HEK293 (cell line): ENCODE results near the gene PTH2R.

ENCODE experiments used
- CTCF ChIA-PET: fragments of 350-600 bp; formaldehyde crosslinking; extraction: SDS; loops from one replicate; lab custom pipeline; 2021; ENCODE audit warnings: antibody characterized with exemption; lab: Yijun Ruan, JAX
- POLR2A ChIA-PET: fragments of 300-600 bp; formaldehyde crosslinking; extraction: SDS; loops from one replicate; lab custom pipeline; 2020; ENCODE audit warnings: antibody characterized with exemption, inconsistent platforms; lab: Yijun Ruan, JAX
- H3K27ac ChIP-seq: fragments of 200-500 bp; sonication (Bioruptor generic); 2 replicates; pipeline ENCODE4 v1.5.1; 2014; ENCODE audit warnings: low read depth, low read length, control low read depth, inconsistent platforms; ENCODE audit errors: extremely low read depth
- H3K36me3 ChIP-seq, 2 experiments: fragments of 200-500 bp in 1 of 2; sonication (Bioruptor generic) in 1 of 2; 1 replicate in 1 of 2; 2 replicates in 1 of 2; pipeline ENCODE4 v1.5.1; 2014 to 2017; ENCODE audit warnings: inconsistent platforms in 2 of 2, low read length in 2 of 2; ENCODE audit not compliant: control insufficient read depth in 2 of 2, insufficient read depth in 1 of 2
- H3K4me1 ChIP-seq: fragments of 200-500 bp; sonication (Bioruptor generic); 2 replicates; pipeline ENCODE4 v1.5.1; 2014; ENCODE audit warnings: mild to moderate bottlenecking, low read length, inconsistent platforms; ENCODE audit not compliant: control insufficient read depth, insufficient read depth
- H3K4me3 ChIP-seq: 2 replicates; pipeline ENCODE4 v1.5.1; 2011; ENCODE audit warnings: low read depth, mild to moderate bottlenecking, control low read depth, low read length, moderate library complexity
- H3K9me3 ChIP-seq: fragments of 200-500 bp; sonication (Bioruptor generic); 2 replicates; pipeline ENCODE4 v1.5.1; 2014; ENCODE audit warnings: low read depth, low read length, inconsistent platforms; ENCODE audit not compliant: control insufficient read depth, insufficient read depth
- BCL11A ChIP-seq: fragments of 450-650 bp; formaldehyde crosslinking; IDR thresholded peaks from 2 replicates; pipeline ENCODE4 v1.5.1; 2016; ENCODE audit warnings: low read depth, missing biosample characterization, missing genetic modification characterization
- FEZF1 ChIP-seq: fragments of 450-650 bp; formaldehyde crosslinking; IDR thresholded peaks from 2 replicates; pipeline ENCODE4 v1.5.1; 2016; ENCODE audit warnings: missing biosample characterization, missing genetic modification characterization
- HOXD13 ChIP-seq: sonication (generic); formaldehyde crosslinking; IDR thresholded peaks from 2 replicates; pipeline ENCODE4 v1.8.0; 2022; ENCODE audit warnings: missing genetic modification reagents, borderline replicate concordance
- KLF7 ChIP-seq: fragments of 450-650 bp; formaldehyde crosslinking; IDR thresholded peaks from 2 replicates; pipeline ENCODE4 v1.5.1; 2016; ENCODE audit warnings: missing biosample characterization, missing genetic modification characterization, borderline replicate concordance
- SP7 ChIP-seq: fragments of 450-650 bp; formaldehyde crosslinking; IDR thresholded peaks from 2 replicates; pipeline ENCODE4 v1.5.1; 2016; ENCODE audit warnings: missing biosample characterization, missing genetic modification characterization
- ZNF10 ChIP-seq: fragments of 450-650 bp; formaldehyde crosslinking; IDR thresholded peaks from 2 replicates; pipeline ENCODE4 v1.5.1; 2017; ENCODE audit warnings: missing biosample characterization, missing genetic modification characterization
- ZNF121 ChIP-seq: fragments of 450-650 bp; formaldehyde crosslinking; IDR thresholded peaks from 2 replicates; pipeline ENCODE4 v1.5.1; 2016; ENCODE audit warnings: missing biosample characterization, missing genetic modification characterization
- ZNF184 ChIP-seq: fragments of 450-650 bp; IDR thresholded peaks from 2 replicates; pipeline ENCODE4 v1.5.1; 2018; ENCODE audit warnings: missing biosample characterization, mild to moderate bottlenecking, missing genetic modification characterization
- ZNF19 ChIP-seq: fragments of 450-650 bp; formaldehyde crosslinking; IDR thresholded peaks from 2 replicates; pipeline ENCODE4; 2016; ENCODE audit warnings: missing biosample characterization, missing genetic modification characterization, low read depth
- ZNF211 ChIP-seq: fragments of 450-650 bp; formaldehyde crosslinking; IDR thresholded peaks from 2 replicates; pipeline ENCODE4 v1.5.1; 2016; ENCODE audit warnings: low read depth, missing biosample characterization, missing genetic modification characterization
- ZNF221 ChIP-seq: fragments of 450-650 bp; formaldehyde crosslinking; IDR thresholded peaks from 2 replicates; pipeline ENCODE4 v1.5.1; 2017; ENCODE audit warnings: missing biosample characterization, missing genetic modification characterization, borderline replicate concordance
- ZNF362 ChIP-seq: fragments of 450-650 bp; formaldehyde crosslinking; IDR thresholded peaks from 2 replicates; pipeline ENCODE4 v1.5.1; 2016; ENCODE audit warnings: missing biosample characterization, missing genetic modification characterization
- ZNF366 ChIP-seq: fragments of 450-650 bp; formaldehyde crosslinking; conservative IDR thresholded peaks from 2 replicates; pipeline ENCODE4 v1.5.1; 2016; ENCODE audit warnings: missing biosample characterization, missing genetic modification characterization
- ZNF501 ChIP-seq: fragments of 450-650 bp; formaldehyde crosslinking; IDR thresholded peaks from 2 replicates; pipeline ENCODE4 v1.5.1; 2016; ENCODE audit warnings: missing biosample characterization, missing genetic modification characterization
- ZNF514 ChIP-seq: fragments of 450-650 bp; formaldehyde crosslinking; IDR thresholded peaks from 2 replicates; pipeline ENCODE4 v1.5.1; 2016; ENCODE audit warnings: missing biosample characterization, missing genetic modification characterization
- ZNF518A ChIP-seq: fragments of 450-650 bp; formaldehyde crosslinking; conservative IDR thresholded peaks from 2 replicates; pipeline ENCODE4 v1.5.1; 2016; ENCODE audit warnings: low read depth, missing biosample characterization, missing genetic modification characterization
- ZNF785 ChIP-seq: fragments of 450-650 bp; formaldehyde crosslinking; IDR thresholded peaks from 2 replicates; pipeline ENCODE4 v1.5.1; 2016; ENCODE audit warnings: missing biosample characterization, missing genetic modification characterization
- ZSCAN30 ChIP-seq: fragments of 450-650 bp; IDR thresholded peaks from 2 replicates; pipeline ENCODE4 v1.5.1; 2018; ENCODE audit warnings: missing biosample characterization, mild to moderate bottlenecking, missing genetic modification characterization, moderate library complexity

Gene PTH2R

GRCh38 chr2:208361077-208361441, 45.5 kb upstream of the PTH2R start:
- ChIA-PET POLR2A (no interaction called here), CTCF (interaction anchor here (0.6 to 1.3 kb wide), 3 partner anchors 13 to 1114 kb away, joined by 3 to 5 read pairs (median 4); no protein-coding TSS in a partner anchor)
- peaks cover 3 to 8% of the 10 kb centered on the region in 2 experiments; a peak in 1 of 3 replicates for H3K36me3 ChIP-seq
- no peak overlapping the region for H3K4me3 ChIP-seq
- TF ChIP-seq FEZF1 (no peak), HOXD13 (CRISPR knock-in tag) (no peak)
- H3K4me1 ChIP-seq = no peaks in the 10 kb centered on the region
- H3K9me3 ChIP-seq = no peaks in the 10 kb centered on the region
- no peak overlapping the region for H3K27ac ChIP-seq

- Histone ChIP-seq H3K4me1 (no peaks in the 10 kb centered on the region), H3K9me3 (no peaks in the 10 kb centered on the region), H3K4me3 (no peak overlapping the region), H3K27ac (no peak overlapping the region), H3K36me3 (peaks cover 0 to 8% of the 10 kb centered on the region in 2 experiments; a peak in 1 of 3 replicates)
- TF ChIP-seq ZNF19 (tag by site-specific recombination) (no peak), ZNF366 (tag by site-specific recombination) (0 out of 2 replicates have a peak, but pooled peaks have one; percentile 10), BCL11A (no peak), ZNF121 (tag by site-specific recombination) (no peak), ZNF514 (tag by site-specific recombination) (no peak), ZNF501 (tag by site-specific recombination) (no peak), ZNF221 (no peak), KLF7 (tag by site-specific recombination) (no peak), ZNF211 (no peak), ZSCAN30 (tag by site-specific recombination) (no peak), ZNF785 (tag by site-specific recombination) (no peak), ZNF518A (tag by site-specific recombination) (no peak), ZNF10 (no peak), ZNF362 (tag by site-specific recombination) (0 out of 2 replicates have a peak, but pooled peaks have one; percentile 36), ZNF184 (tag by site-specific recombination) (0 out of 2 replicates have a peak, but pooled peaks have one; percentile 51), SP7 (no peak)
- ChIA-PET CTCF (interaction anchor here (0.7 kb wide), 1 partner anchor 38 kb away, joined by 3 read pairs; no protein-coding TSS in a partner anchor), POLR2A (no interaction called here)
Observed at GRCh38 chr2:208363485-208363884, 43.1 kb upstream of the PTH2R start.
